GM18909 (cell line): ENCODE results near the gene EIF4A3.
"Not testable (repeated sequence)": the region's sequence is repeated elsewhere in the genome, so short reads cannot be mapped to it uniquely, and the experiment has no call there.

Experiments
- ATAC-seq: cut with Tn5 transposase; IDR thresholded peaks from one replicate; pipeline ENCODE4 v1.9.1; 2021; ENCODE audit warnings: mild to moderate bottlenecking; ENCODE audit not compliant: unreplicated experiment, poor library complexity

Gene EIF4A3

DNA sequence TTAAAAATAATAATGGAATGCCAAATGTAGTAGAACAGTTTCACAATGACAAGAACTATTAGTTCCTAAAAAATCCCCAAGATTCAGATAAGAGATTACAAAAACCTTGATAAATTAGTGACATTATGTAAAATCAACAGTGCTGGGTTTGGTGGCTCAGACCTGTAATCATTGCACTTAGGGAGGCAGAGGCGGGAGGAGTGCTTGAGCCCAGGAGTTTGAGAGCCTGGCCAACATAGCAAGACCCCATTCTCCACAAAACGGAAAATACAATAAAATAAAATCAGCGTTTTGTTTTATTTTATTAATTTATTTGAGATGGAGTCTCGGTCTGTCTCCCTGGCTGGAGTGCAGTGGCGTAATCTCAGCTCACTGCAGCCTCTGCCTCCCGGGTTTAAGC, 27.0 kb upstream of the EIF4A3 start:
- ATAC-seq, result no peak

DNA sequence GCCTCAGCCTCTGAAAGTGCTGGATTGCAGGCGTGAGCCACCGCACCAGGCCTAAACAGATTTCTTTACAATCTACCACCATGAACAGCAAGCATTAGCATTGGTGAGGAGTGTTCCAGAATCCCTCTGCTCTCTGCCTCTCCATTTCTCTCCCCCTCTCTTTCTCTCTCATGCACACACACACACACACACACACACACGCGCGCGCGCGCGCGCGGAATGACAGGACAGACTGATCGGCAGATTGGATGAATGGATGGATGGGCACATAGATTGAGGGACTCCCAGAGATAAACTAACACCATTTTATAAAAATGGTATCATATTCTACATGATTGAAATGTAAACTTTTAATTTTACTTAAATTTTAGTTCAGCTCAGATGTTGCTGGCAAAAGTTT, 26.2 kb upstream of the EIF4A3 start:
- no peak for ATAC-seq

DNA sequence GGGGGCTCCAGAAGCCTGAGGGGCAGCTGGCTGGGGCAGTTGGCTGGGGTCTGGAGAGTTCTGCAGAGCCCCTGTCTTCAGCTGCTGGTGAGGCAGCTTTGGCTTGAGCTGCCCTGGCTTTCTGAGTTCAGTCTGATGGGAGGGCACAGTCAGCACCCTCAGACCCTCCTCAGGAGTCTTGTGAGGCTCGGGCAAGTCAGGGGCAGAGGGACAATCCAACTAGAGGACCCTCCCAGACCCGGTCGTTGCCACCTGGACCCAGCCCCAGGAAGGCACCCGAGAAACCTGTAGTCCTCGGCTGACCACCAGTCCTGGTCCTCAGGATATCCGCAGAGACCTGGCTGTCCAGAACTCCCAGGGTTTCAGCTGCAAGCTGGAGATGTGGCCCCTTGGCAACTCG, 24.8 kb upstream of the EIF4A3 start:
- no peak for ATAC-seq

DNA sequence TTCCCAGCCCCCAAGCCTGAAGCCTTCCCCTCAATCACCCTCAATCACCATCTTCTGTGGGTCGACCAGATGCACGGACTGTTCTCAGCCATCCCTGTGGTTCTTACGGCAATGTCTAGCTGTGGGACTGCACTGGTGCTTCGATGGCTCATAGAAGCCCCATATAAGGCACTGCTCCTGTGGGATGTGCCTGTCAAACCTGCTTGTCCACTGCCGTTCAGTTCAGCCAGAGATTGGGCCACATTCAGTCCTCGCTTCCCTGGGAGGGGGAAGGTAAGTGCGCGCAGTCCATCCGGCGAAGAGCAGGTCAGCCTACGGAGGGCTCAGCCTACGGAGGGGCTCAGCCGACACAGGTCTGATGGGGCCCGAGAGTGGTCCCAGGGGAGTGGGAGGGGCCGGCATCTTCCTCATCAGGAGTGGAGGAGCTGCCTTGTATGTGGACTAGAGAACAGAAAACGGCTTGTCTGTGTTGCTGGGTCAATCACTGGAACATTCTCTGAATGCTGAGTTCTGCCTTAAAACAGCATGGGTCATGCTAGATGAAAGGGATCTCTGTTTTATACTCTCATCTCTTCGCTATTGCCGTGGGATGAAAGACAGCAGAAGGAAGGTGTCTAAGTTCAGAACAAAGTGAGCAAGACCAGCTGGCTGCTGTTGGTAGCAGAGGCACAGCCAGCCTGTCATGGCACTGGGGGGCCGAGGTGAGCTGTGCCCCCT, 23.0 kb upstream of the EIF4A3 start, which contains the start of gene CARD14:
Gene CARD14 (plus strand): TSS at position 247 of the 717 bp plus-strand sequence. CDS start 11,409 bp downstream, outside the sequence.
- ATAC-seq, result no peak

DNA sequence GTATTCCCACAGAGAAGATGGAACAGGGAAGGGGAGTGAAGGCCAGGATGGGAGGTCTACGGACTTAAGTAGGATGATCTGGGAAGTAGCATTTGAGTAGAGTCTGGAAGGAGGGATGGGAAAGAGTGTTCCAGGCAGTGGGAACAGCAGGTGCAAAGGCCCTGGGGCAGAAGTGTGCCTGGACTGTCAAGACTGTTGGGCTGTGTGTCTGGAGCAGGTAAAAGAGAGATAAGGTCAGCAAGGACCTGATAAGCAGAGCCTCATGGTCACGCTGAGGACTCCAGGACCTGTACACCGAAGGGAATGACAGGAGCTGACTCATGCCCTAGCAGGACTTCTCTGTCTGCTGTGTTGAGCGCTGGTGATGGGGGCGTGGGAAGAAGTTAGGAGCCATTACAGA, 22.2 kb upstream of the EIF4A3 start:
- ATAC-seq, result no peak

DNA sequence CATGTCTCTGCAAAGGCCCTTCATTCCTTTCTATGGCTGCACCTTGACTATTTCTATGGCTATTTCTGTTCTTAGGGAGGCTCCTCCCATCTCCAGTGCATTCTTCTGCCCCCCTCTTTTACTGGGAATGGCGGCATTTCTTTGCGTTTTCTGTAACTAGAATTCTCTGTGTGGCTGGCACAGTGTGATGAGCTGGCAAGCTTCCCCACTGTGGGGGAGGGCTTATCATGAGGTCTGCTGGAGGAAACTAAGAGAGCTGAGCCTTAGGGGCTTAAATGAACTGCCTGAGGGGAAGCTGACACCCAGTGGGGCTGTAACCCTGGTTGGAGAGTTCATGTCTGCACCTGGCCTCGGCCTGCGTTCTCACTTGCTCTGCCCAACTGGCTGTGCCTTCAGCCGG, 21.4 kb upstream of the EIF4A3 start:
- ATAC-seq, result no peak

DNA sequence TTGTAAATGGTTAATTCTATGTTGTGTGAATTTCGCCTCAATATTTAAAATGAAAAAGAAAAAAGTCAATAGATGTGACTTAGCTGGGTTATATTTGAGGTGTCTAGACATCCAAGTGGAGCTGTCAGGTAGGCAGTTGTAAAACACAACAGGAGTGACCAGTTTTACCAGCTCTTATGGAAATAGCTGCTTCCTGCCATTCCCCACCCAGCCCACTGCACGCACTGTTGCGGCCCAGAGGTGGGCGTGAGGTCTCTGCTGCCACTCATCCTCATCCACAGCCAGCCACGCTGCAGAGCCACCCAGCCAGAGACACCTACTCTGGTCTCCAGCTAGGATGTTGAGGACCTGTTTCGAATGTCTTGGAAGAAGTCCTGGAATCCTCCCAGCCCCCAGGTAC, 19.5 kb upstream of the EIF4A3 start:
- no peak for ATAC-seq

DNA sequence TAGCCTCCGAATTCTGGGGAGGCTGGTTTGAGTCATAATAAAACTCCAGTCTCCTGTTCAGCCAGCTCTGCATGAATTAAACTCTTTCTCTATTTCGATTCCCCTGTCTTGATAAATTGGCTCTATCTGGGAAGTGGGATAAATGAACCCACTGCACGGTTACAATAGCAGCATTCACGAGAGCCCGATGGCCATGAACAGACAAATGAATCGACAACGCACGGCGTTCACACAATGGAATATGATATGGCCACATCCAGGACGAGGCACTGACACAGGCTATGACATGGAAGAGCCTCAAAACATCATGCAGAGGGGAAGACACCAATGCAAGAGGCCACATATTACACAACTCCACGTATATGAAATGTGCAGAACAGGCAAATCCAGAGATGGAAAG, 17.3 kb upstream of the EIF4A3 start:
- ATAC-seq, result no peak

DNA sequence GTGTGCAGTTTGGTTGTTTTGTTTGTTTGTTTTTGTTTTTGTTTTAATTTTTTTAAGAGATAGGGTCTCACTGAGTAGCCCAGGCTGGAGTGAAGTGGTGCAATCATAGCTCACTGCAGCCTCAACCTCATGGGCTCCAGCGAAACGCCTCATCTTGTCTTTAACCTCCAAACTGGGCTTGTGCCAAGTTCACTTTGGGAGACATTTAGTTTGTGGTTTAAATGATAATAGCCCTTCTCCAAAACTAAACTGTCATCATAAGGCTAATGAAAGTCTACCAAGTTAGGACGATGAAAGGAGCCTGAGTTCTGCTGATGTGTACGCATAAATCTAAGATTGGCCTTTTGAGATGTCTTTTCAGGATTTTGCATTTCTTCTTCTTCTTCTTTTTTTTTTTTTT, 16.4 kb upstream of the EIF4A3 start:
- no peak for ATAC-seq

DNA sequence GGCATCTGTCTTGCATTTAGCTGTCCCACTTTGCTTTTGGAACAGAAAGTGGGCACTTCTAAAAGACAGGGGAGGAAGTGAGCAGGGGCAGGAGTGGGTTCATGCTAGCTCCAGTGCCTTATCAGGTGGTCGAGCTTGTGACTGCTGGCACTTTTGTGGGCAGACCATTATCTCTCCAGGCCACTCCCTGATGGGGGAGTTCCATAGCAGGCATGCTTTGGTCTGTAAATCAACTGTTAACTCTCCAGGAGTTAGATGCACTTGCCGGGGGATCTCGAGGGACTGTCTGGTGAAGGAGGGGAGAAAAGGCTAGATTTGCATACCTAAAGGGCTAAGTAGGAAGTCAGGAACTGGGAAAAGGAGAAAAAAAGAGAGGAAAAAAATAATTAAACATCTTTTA, 13.6 kb upstream of the EIF4A3 start:
- no peak for ATAC-seq

DNA sequence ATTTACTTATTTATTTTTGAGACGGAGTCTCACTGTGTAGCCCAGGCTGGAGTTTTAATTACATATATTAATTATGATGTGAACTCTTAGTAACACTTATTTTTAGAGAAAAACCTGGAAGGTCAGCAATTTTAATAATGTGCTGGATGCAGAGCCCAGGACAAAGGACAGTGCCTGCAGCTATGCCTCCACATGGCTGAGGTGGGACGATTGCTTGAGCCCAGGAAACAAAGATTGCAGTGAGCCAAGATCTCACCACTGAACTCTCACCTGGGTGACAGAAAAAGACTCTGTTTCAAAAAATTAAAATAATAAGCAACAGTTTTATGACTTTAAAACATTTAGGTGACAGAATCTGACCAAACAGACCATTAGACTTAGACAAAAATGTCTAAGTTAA, 11.9 kb upstream of the EIF4A3 start:
- no peak for ATAC-seq

DNA sequence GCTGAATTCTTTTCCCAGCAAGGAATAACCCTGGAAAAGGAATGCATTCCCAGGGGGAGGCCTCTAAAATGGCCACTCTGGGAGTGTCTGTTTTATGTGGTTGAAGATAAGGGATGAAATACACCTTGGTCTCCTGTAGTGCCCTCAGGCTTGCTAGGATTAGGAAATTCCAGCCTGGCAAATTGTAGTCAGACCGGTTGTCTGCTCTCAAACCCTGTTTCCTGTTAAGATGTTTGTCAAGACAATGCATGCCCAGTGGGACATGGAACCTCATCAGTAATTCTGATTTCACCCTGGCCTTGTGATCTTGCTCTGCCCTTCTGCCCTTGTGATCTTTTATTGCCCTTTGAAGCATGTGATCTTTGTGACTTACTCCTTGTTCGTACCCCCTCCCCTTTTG, 8.7 kb upstream of the EIF4A3 start:
- not testable (repeated sequence) for ATAC-seq

DNA sequence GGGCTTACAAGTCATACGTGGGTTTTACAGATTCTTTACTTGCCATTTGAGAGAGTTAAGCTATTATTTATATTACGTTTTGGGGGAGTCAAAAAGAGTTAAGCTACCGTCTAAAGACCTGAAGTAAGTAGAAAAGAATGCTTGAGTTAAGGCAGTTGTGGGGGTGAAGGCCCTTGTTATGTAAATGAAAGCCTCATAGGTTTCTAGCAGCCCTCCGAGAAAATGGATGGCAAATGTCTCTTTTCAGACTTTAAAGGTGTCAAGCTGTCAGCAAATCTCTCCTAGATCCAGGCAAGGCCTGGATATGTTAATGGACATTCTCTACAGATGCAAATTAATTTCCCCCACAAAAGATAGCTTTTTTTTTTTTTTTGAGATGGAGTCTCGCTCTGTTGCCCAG, 7.2 kb upstream of the EIF4A3 start:
- ATAC-seq, result no peak

DNA sequence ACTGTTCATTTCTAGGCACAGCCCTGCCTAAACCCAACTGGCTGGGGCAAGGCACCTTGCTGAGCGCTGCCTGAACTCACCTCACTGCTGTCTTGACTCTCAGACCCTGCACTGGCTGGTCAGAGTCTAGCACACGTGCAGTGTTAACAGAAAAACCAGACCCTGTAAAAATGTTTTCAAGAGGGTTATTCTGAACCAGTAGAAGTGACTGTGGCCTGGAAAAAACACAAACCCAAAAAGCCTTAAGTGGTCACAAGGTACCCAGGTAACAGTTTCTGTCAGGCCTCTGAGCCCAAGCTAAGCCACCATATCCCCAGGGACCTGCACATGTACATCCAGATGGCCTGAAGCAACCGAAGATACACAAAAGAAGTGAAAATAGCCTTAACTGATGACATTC, 6.1 kb upstream of the EIF4A3 start:
- peak; percentile 71 for ATAC-seq

DNA sequence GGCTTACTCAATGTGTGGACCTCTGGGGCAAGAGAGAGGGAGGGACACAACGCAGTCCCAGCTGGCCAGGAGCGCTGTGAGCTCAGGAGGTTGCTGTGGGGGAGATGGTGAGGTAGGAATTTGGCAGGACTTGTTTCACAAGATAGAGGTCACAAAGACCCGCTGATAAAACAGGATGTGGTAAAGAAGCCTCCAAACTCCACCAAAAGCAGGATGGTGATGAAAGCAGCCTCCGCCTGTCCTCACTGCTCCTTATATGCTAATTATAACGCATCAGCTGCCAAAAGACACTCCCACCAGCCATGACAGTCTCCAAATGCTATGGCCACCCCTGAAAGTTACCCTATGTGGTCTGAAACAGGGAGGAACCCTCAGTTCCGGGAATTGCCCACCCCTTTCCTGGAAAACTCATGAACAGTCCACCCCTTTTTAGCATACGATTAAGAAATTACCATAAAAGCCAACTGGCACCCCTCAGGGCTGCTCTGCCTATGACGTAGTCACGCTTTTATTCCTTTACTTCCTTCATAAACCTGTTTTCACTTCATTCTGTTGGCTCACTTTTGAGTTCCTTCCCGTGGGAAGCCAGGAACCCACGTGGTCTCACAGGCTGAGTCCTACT, 5.3 kb upstream of the EIF4A3 start:
- no peak for ATAC-seq

DNA sequence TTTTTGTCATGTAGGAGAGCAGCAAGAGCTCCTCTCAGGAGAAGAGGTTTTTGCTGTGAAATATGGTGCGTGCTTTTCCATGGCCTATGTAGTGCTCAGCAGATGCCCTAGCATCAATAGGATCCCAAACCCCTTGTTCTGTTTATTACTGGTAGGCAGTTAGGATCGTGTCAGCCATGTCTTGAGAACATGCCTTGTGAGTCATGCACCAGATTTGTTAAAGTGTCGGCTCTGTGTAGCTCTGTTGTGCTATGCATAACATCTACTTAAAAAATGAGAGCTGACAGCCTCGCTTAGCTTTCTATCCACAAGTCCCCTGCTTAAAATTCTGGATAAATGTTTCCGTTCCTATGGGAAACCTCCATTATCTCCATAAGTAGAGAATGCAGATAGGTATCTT, 4.4 kb upstream of the EIF4A3 start:
- ATAC-seq, result no peak

DNA sequence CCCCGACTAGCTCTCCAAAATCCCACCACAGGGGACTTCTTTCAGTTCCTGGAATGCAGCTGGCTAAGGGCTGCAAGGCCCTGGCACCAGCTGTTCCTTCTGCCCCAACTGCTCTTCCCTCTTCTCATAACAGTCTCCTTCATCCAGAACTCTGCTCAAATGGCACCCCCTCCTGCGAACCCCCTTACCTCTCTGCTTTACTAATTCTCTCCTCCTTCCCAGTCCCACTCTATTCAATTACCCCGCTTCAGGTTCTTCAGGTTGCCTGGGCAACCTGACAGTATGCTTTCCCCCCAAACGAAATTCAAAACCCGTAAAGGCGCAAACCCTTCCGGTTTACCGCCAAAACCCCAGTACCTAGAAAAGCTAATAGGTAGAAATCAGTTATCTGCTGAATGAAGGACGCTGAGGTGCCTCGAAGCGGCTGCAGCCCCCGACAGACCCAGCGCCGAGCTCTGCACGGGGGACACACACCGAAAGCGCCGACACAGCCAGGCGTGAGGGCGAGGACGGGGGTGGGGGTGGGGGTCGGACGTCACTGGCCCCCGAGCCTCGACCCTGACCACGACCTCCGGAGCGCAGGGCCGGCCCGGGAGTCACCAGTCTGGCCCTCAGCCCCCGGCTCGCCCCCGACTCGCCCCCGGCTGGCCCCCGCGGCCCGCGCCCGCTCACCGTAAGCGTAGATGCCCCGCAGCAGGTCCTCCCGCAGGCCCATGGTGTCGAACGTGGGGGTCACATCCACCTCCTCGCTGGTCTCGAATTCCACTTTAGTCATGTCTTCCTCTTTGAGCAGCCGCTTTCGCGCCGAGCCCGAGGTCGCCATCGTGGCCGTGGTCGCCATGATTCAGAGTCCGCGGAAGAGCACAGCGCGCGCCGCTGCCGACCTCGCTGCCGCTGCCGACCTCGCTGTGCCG, 550 bp downstream of the EIF4A3 start:
- peak; percentile 22 for ATAC-seq

DNA sequence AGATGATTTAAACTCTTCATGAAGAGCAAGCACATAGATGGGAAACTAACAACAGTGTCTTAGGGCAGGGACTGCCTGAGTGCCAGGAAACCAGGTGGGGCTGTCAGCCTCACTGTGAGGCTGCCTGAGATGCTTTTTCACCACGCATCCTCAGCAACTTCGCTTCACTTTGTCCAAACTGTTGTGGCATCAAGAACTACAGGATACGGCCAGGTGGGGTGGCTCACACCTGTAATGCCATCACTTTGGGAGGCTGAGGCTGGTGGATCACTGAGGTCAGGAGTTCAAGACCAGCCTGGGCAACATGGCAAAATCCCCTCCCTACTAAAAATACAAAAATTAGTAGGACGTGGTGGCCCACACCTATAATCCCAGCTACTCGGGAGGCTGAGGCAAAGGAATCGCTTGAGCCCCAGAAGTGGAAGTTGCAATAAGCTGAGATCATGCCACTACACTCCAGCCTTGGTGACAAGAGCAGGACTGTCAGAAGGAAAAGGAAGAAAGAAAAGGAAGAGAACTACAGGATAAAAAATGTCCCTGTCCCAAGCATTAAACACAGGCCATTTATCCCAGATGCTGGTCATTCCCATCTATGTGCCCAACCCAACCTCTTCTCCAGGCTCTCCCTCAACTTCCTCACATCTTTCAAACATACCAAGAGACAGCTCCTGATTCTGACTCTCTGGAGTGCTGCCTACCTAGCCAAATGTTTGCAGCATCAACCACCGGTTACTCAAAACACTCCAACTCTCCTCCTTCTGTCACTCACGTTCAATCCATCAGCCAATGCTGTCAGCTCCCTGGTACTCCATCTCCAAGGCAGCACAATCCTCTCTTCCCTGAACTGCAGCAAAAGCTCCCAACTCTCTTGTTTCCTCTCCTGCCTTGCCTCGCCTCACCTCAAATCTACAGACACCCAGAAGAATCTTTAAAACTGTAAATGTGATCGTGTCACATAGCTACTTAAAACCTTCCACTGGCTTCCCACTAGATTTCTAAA, 1.6 kb downstream of the EIF4A3 start:
- no peak for ATAC-seq

DNA sequence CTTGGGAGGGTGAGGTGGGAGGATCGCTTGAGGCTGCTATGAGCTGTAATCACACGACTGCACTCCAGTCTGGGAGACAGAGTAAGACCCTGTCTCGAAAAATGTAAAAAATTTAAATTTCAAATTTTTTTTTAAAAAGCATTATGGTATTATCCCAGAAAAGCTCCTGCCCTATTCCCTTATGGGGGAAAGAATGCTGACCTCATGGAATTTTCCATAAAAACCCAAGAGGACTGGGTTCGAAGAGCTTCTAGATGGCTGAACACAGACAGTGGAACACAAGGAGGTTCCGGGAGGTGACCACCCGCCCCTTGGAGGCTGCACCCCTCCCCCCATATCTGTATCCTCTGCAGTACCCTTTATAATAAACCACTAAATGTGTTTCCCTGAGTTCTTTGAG, 4.0 kb downstream of the EIF4A3 start:
- no peak for ATAC-seq
